Activated T-cell treated with anti-CD3 and anti-CD28 coated beads, Interleukin-2, amount 50 U/mL, for 72 hours (primary cell): ENCODE results near the gene ID1. TPM values are rescaled to one million over a fixed set of nuclear protein-coding genes. Genes with fewer than 3 reads are reported as not detected.
"Not testable (repeated sequence)": the region's sequence is repeated elsewhere in the genome, so short reads cannot be mapped to it uniquely, and the experiment has no call there.

Experiments
- ATAC-seq, 2 donors: fragments of 150-1000 bp; cut with Tn5 transposase; replicated peaks in 1 of 2; 2 replicates each; pipeline ENCODE4 v1.10.0; 2021; ENCODE audit warnings: moderate library complexity in 2 of 2, mild to moderate bottlenecking in 1 of 2
- DNase-seq, 2 donors: peaks; one replicate each; pipeline ENCODE4 v3.0.0; 2021 to 2022; ENCODE audit warnings: mixed read lengths in 1 of 2
- H3K27ac Mint-ChIP-seq: one replicate; pipeline ENCODE4 v1.8.0; 2022; ENCODE audit warnings: mild to moderate bottlenecking, moderate library complexity, mixed read lengths
- H3K27me3 Mint-ChIP-seq: one replicate; pipeline ENCODE4 v1.8.0; 2022; ENCODE audit warnings: low read depth, mixed read lengths
- H3K36me3 Mint-ChIP-seq, 2 donors: one replicate each; pipeline ENCODE4 v1.8.0; 2022; ENCODE audit warnings: mixed read lengths in 2 of 2, mild to moderate bottlenecking in 1 of 2; ENCODE audit not compliant: insufficient read depth in 2 of 2
- H3K4me1 Mint-ChIP-seq: one replicate; pipeline ENCODE4 v1.8.0; 2022; ENCODE audit warnings: low read depth, mixed read lengths
- H3K4me3 Mint-ChIP-seq, 2 donors: one replicate each; pipeline ENCODE4 v1.8.0; 2022; ENCODE audit warnings: mild to moderate bottlenecking in 2 of 2, mixed read lengths in 2 of 2, moderate library complexity in 2 of 2
- H3K9me3 Mint-ChIP-seq, 2 donors: one replicate each; pipeline ENCODE4 v1.8.0; 2022; ENCODE audit warnings: mixed read lengths in 2 of 2
- total RNA-seq, 2 donors: library from RNA; stranded (reverse); gene quantifications; one replicate each; pipeline ENCODE4 v1.2.3, GENCODE V29; 2022

The ID1 gene
- total RNA-seq, 2 donors from 2014 or later = 0.84 to 2.0 TPM

GRCh38 chr20:31569163-31570020, 35.7 kb upstream of the ID1 start:
- H3K9me3 Mint-ChIP-seq = no peaks in the 10 kb centered on the region
- no peak overlapping the region for H3K4me3 Mint-ChIP-seq
- H3K36me3 Mint-ChIP-seq = peaks cover 1 to 3% of the 10 kb centered on the region in 2 donors
- H3K27me3 Mint-ChIP-seq = no peaks in the 10 kb centered on the region
- ATAC-seq = peak; percentile 27
- peak; percentile 71 to 77 for DNase-seq
- no peak overlapping the region for H3K27ac Mint-ChIP-seq
- peaks cover 63% of the 10 kb centered on the region for H3K4me1 Mint-ChIP-seq

- Mint-ChIP-seq H3K27ac (no peak overlapping the region), H3K9me3 (no peaks in the 10 kb centered on the region), H3K4me3 (no peak overlapping the region), H3K27me3 (no peaks in the 10 kb centered on the region), H3K36me3 (peaks cover 0 to 1% of the 10 kb centered on the region in 2 donors), H3K4me1 (peaks cover 63% of the 10 kb centered on the region)
- DNase-seq (no peak), ATAC-seq (no peak)
These were observed 35.0 kb upstream of the ID1 start for GRCh38 chr20:31570021-31570463.

- H3K4me3 Mint-ChIP-seq = peak overlapping the region; percentile 86 to 87
- H3K36me3 Mint-ChIP-seq = no peaks in the 10 kb centered on the region
- no peak for DNase-seq
- no peaks in the 10 kb centered on the region for H3K27me3 Mint-ChIP-seq
- peaks cover 56% of the 10 kb centered on the region for H3K4me1 Mint-ChIP-seq
- peak overlapping the region; percentile 93 for H3K27ac Mint-ChIP-seq
- H3K9me3 Mint-ChIP-seq = no peaks in the 10 kb centered on the region
- ATAC-seq = no peak
These were observed 34.1 kb upstream of the ID1 start for GRCh38 chr20:31570735-31571617.

- Mint-ChIP-seq H3K27me3 (no peaks in the 10 kb centered on the region), H3K36me3 (no peaks in the 10 kb centered on the region), H3K4me1 (peaks cover 44% of the 10 kb centered on the region), H3K9me3 (no peaks in the 10 kb centered on the region), H3K27ac (peak overlapping the region; percentile 93), H3K4me3 (peak overlapping the region; percentile 86 to 87)
- DNase-seq (no peak), ATAC-seq (no peak)
These were observed 32.9 kb upstream of the ID1 start for GRCh38 chr20:31572042-31572700.

GRCh38 chr20:31572701-31573554, 32.2 kb upstream of the ID1 start:
- ATAC-seq (peak; percentile 85 to 86), DNase-seq (peak; percentile 84 to 88)
- peak overlapping the region; percentile 93 for H3K27ac Mint-ChIP-seq
- H3K9me3 Mint-ChIP-seq = no peaks in the 10 kb centered on the region
- H3K4me3 Mint-ChIP-seq = peak overlapping the region; percentile 87 to 88
- no peaks in the 10 kb centered on the region for H3K27me3 Mint-ChIP-seq
- no peaks in the 10 kb centered on the region for H3K36me3 Mint-ChIP-seq
- peaks cover 37% of the 10 kb centered on the region for H3K4me1 Mint-ChIP-seq

- no peak for ATAC-seq
- H3K4me3 Mint-ChIP-seq = peak overlapping the region; percentile 87 to 88
- H3K27ac Mint-ChIP-seq = peak overlapping the region; percentile 93
- peaks cover 35% of the 10 kb centered on the region for H3K4me1 Mint-ChIP-seq
- no peaks in the 10 kb centered on the region for H3K27me3 Mint-ChIP-seq
- no peaks in the 10 kb centered on the region for H3K9me3 Mint-ChIP-seq
- H3K36me3 Mint-ChIP-seq = no peaks in the 10 kb centered on the region
- no peak for DNase-seq
These were observed 31.4 kb upstream of the ID1 start for GRCh38 chr20:31573555-31574321.

GRCh38 chr20:31574986-31575385, 30.1 kb upstream of the ID1 start:
- H3K4me3 Mint-ChIP-seq, H3K9me3 Mint-ChIP-seq, H3K27ac Mint-ChIP-seq, DNase-seq, H3K36me3 Mint-ChIP-seq, ATAC-seq, H3K27me3 Mint-ChIP-seq: not testable (repeated sequence)
- H3K4me1 Mint-ChIP-seq = peaks cover 26% of the 10 kb centered on the region

GRCh38 chr20:31576751-31577150, 28.3 kb upstream of the ID1 start:
- ATAC-seq = no peak
- no peak for DNase-seq
- Mint-ChIP-seq H3K36me3 (no peaks in the 10 kb centered on the region), H3K27me3 (no peaks in the 10 kb centered on the region), H3K4me1 (peaks cover 20% of the 10 kb centered on the region), H3K27ac (no peak overlapping the region), H3K9me3 (no peaks in the 10 kb centered on the region), H3K4me3 (no peak overlapping the region)

- DNase-seq = no peak
- no peak for ATAC-seq
- Mint-ChIP-seq H3K4me1 (peaks cover 16% of the 10 kb centered on the region), H3K27me3 (no peaks in the 10 kb centered on the region), H3K9me3 (no peaks in the 10 kb centered on the region), H3K27ac (no peak overlapping the region), H3K36me3 (no peaks in the 10 kb centered on the region), H3K4me3 (peak overlapping the region in 1 of 2 donors; percentile 37)
These were observed 27.9 kb upstream of the ID1 start for GRCh38 chr20:31577194-31577593.

- Mint-ChIP-seq H3K9me3 (no peaks in the 10 kb centered on the region), H3K4me1 (peaks cover 7% of the 10 kb centered on the region), H3K36me3 (no peaks in the 10 kb centered on the region), H3K27ac (no peak overlapping the region), H3K27me3 (no peaks in the 10 kb centered on the region), H3K4me3 (no peak overlapping the region)
- peak in 1 of 2 donors; percentile 12 for ATAC-seq
- DNase-seq = no peak
These were observed 26.5 kb upstream of the ID1 start for GRCh38 chr20:31578448-31579138.

- H3K4me3 Mint-ChIP-seq = no peak overlapping the region
- H3K27ac Mint-ChIP-seq = no peak overlapping the region
- no peaks in the 10 kb centered on the region for H3K9me3 Mint-ChIP-seq
- H3K36me3 Mint-ChIP-seq = no peaks in the 10 kb centered on the region
- H3K27me3 Mint-ChIP-seq = peaks cover 3% of the 10 kb centered on the region
- peaks cover under 1% of the 10 kb centered on the region for H3K4me1 Mint-ChIP-seq
- DNase-seq (no peak), ATAC-seq (no peak)
These were observed 25.8 kb upstream of the ID1 start for GRCh38 chr20:31579245-31579644.
